GM18502 (cell line): ENCODE results near the gene SALL1.

Experiments used
- ATAC-seq: cut with Tn5 transposase; IDR thresholded peaks from one replicate; pipeline ENCODE4 v1.9.1; 2021; ENCODE audit warnings: mild to moderate bottlenecking; ENCODE audit not compliant: unreplicated experiment, poor library complexity

The SALL1 gene

DNA sequence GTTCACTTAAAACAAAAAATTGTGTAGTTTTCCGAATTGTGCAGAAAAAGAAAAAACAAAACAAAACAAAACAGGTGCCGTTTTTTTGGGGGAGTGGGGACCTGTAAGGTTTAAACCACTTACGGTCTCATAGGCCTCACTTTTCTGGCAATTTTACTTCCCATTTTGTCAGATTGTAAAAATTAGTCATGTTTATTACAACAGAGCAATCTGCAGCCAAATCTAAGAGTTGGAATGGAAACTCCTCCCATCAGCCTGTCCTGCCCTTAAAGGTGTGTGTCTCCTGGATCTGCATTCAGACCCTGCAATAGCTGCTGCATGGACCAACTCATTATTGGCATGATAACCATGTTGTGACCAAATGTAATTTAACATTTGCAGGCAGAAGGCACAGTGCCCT, 8.2 kb upstream of the SALL1 start:
- ATAC-seq, result no peak

DNA sequence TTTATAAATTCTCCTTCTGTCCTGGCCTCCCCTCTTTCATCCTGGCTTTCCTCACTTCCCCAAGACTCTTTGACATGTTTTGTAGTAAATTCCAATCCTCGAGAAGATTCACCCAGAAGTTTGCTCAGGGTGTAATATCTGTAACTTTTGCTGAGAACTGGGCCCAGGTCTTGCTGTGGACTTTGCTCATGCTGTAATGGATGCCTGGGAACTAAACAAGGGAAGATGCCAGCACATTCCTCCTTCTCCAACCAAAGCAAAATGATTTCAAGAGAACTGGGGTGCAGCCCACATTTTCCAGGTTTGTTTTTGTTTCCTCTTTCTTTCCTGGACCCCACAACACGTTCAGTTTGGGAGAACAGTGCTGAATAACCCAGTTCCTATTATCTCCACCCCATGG, 6.6 kb upstream of the SALL1 start:
- no peak for ATAC-seq

DNA sequence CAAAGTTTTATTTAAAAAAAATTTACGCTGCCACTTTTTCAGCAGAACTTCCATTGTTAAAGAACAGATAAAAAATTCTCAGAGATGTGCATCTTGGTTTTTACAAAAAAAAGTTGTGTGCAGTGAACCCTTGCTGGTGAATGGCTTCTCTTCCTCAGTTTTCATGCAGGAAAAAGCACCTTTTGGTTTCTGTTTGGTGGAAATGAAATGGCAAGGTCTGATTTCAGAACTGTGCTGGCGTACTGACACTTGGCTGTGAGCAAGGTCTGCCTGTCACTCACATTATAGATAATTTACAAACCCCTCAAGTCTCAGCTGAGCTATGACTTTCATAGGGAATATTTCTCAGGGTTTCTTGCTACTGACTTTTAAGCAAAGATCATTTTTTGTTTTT, 5.7 kb upstream of the SALL1 start:
- no peak for ATAC-seq

DNA sequence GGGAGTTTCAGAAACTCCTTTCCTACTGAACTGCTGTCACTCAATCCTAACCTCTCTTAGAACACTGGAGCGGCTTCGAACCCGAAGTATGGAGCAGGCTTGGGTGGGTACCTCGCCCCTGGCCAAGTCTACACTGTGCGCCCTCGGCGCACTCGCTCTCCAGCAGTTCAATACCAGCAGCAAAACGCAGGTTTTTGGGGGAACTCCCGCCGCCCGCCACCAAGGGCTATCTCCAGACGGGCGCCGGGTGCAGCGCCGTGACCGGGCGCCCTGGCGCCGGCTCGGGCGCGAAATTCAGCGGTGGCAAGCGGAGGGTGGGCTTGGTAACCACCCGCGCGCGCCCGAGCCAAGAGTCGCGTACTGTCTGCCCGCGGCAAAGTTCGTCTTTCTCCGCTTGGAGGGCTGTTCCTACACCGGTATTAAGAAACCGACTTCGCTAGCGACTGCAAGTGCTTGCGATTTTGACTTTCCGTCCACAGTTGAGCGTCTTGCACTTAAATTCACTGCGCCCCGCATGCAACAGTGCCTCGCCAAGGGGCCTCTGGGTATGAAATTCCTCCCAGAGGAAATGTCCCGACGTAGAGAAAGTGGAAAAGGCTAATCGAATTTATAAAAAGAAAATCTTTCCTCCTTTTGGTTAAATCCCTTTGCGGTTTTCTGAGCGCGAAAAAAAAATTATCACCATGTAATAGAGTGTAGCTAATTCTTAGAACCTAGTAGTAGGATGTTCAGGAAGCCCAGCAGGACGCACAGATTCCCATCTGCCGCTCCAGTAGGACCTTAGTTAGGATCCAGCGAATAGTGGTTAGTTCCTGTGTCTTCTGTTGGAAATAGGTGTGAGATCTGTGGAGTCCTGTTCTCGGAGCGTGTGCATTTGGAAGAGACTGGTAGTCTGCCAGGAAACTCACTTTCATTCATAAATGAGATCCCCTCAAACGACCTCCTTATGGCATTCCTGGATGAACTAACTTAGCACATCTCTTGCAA, 5.0 kb upstream of the SALL1 start:
- no peak for ATAC-seq

DNA sequence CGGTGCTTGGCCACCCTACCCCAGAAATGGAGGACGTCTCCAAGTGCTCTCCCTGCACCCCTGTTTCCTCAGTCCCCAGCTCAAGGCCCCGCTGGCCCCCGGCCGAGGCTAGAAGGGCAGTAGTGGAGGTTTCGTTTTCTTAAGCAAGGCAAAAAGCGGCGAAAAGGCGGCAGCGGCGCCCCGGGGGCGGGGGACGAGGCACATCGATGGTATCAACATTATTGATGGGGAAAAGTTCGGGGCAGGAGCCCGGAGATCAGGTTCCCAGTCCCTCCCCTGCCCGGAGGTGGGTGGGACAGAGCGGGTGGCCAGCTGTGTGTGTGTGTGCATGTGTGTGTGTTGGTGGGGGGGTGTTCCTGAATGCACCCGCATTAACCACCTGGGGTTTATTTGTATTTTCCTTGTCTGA, 4.1 kb upstream of the SALL1 start:
- ATAC-seq, result no peak

DNA sequence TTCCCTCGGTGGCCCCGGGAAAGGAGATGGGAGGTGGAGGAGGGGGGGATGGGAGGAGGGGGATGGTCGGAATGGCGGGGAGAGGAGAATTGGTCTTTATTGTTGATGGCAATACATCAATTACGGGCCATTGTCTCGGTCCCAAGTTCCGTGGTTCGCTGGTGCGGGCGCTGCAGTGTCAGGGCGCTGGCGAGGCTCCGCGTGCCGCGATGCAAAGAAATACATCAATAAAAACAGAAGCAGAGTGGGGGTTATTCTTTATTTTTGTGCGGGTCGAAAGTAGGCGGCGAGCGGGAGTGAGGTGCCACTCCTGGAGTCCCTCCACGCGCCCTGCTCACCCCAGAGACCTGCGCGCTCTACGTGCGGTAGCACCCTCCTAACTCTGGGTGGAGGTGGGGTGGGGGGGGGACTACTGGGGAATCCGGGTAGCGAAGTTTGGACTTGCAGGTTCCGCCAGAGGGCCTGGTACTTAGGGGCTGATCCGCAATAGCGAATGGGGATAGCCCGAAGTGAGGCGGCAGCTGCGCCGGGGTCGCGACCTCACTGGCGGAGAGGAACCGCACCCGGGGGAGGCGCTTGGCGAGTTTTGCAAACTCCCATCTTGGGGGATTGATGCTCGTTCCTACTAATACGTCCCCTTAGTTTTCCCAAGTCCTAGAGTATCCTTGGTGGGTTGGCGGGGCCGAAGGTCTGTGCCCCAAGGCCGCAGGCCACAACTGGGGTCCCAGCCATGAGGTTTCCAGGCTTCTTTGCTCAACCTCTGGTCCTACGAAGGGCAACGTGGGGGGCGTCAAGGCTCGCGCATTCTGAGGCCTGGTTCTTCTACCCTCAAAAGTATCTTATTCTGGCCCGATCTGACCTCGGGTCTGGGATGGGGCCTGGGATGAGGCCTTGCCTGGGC, 3.5 kb upstream of the SALL1 start:
- no peak for ATAC-seq

DNA sequence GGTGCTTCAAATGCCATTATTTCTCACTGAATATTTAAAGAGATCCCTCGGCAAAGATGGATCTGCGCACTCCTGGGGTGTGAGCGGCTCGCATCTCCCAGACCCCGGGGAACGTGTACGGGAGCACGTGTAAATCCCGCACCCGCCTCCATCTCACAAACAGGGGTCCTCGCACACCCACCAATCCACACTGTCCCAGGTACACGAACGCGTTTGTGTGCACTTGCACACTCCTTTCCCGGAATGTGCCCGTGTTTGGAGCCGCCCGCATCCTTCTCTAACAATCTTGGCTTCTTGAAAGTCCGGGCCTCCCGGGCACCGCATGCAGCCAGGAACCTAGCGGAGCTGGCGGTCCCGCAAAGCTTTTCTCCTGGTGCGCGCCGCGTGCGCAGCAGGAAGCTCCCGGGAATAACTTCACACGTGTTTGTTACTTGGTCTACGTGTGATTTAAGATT, 2.5 kb upstream of the SALL1 start:
- no peak for ATAC-seq

DNA sequence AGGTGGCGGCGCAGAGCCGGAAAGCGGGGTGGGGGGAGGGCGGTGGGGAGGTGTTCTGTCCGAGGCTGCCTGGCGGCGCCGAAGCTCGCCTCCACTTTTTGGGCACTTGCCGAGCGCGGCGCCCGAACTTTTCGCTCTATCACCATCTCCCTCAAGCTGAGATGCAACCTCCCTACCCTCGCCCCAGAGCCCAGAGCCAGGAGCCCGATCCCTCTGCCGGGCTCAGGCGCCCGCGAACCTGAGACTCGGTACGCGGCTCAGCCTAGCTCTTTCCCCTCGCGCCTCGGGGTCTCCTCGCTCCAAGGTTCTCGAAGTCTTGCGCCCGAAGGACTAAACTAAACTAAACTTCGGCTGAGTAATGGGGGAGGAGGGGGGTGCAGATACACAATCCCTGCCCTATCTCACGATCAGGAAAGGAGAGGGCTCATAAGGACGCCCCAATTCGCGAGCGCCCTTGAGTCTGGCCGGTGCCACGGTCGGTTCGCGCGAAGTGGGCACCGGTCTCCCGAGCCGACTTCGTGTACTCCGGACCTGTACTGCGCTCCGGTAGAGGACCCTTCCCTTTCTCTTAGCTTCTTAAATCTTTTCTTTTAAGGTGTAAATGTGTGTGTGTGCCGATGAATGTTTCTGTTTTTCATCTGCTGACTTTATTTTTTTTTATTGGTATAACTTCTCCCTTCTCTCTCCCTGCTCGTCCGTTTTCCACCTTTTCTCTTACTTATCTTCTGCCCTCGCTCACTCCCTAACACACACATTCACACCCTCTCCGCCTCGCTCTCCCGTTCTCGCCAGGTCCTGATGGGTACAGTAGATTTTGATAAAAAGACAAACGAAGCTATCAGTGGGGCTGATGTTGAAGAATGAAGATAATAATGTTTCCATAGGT, 1.9 kb upstream of the SALL1 start:
- ATAC-seq, result no peak

DNA sequence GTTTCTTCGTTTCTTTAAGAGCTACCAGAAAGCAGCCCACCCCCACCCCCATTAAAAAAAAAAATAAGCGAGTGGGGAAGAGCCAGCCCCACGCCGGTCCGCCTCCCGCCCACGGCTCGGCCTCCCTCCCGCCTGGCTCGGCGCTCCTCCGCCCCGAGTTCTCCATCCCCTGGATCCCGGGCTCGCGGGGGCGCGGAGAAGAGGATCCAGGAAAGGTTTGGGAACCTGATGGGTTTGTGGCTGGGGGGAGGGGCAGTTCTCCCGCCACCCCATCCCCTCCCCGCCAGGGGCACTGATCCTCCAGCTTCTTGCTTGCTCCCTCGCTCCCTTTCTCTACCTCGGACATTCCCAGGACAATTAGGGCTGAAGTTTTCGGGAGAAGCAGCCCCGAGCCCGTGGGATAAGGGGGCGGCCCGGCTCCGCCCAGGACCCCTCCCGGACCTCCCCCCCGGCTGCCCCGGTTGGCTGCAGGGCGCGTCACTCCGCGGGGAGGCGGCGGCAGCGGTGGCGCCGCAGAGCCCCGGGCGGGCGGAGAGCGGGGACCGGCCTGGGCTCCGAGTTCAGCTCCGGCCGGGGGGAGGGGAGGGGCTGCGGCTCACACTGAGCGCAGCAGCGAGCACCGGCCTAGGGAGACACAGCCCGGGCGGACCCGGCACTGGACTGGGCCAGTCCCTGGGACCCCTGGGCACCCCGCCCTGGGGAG, 1.0 kb upstream of the SALL1 start:
- no peak for ATAC-seq

DNA sequence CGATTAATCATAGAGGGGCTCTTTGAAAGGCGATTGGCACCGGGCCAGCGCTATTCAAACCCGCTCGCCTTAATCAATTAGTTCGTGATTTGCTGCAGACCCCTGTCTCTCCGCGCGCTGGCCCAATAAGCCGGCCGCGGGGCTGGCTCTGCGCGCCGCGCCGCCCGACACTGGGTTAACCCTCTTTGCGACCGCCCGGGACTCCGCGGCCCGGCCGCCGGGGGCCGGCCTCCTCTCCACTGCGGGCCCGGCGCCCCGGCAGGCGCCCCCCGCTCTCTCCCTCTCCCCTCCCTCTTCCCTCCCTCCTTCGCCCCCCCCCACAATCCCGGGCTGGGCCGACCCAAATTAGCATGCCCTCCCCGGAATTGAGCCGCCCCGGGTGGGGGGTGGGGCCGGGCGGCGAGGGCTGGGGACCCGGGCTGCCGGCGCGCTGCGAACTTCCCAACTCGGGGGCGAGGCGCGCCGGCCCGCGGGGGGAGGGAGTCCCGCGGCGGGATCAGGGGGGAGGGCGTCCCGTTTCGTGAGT, 428 bp upstream of the SALL1 start:
- no peak for ATAC-seq

DNA sequence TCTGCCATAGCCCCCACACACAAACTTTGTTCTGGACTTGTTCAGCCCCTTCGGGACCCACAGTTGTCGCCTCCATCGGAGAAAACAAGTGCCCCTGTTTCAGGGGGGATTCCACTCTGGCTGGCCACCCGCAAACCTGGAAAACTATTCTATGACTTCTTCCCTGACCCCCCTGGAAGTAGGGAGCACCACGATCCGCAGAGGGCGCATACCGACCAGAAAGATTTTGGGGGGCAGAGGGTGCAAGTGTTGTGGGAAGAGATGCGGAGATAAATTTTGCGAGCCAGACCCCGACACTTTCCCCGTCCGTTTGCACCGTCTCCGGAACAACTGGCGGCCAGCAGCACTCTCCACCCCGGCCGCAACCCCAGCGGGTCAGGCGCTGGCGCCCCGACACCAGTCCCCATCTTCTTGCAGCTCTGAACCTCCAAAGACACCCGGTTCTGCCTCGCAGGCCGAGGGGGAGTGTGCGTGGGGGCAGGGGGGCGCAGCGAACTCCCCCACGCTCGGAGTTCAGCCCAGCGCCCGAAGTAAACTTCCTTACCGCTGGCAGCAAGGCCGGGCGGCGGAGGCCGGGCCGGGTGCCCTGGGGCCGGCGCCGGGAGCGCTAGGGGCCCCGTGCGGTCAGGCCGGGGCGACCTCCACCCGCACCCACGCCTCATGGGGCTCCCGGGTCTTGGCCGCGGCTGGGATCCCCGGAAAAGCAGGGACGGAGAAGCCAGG, 744 bp downstream of the SALL1 start:
- ATAC-seq, result no peak

DNA sequence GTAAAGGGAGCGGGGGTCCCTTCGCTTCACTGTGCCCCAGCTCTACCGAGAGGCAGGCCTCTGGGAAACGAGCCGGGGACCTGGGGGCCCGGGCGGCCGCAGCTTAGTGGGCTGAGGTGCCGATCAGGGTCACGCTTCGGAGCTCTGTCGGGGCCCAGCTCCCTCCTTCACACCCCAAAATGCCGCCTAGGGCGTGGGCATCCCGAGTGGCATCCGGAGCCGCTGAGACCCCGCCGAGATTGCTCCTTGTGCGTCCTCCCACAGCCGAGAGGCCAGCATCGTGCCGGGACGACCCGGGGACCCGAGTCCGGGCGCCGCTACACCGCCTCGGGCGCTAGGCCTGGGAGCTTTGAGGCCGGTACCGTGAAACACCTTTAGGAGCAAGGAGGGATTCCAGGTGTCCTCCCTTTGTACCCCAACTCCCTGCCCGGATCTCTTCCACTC, 1.3 kb downstream of the SALL1 start:
- ATAC-seq, result no peak

DNA sequence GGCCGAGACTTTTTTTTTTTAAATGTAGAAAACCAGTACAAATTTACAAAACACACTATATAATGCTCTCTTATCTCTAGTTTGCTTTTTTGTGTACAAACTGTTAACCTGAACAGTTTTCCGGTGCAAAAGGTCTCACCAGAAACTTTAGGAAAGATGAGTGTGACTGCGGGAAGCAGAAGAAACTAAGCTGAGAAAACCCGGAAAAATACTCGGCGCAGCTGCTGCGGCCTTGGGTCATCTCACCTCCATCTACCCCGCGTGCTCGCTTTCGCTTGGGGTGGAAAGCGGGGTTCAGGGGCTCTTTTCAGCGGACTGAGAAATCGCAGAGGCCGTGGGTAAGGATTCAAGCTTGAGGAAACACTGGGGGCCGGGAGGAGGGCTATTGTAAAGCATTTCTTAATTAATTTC, 1.8 kb downstream of the SALL1 start:
- no peak for ATAC-seq

DNA sequence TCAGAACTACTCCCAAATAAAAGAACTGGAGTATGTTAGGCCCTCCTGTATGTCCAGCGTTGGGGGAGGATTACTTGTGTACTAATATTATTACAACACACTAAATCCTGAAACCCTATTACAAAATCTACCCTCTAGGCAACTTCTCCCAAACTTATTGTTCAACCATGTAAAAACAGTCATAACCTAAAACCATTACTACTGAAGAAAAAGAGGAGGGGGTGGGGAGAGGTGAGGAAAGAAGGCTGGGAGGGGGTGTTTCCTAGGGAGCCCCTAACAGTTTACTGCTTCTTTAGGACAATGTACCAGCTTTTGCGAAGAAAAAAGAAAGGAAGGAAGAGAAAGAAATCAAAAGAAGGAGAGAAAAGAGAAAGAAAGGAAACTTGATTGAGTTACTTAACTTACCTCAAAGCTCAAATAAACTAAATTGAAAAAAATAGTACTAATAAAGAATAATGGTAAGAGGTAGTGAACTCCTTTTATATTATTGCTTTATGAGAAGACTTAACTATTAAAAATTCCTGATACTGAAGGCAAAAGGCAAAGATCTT, 2.3 kb downstream of the SALL1 start:
- no peak for ATAC-seq

DNA sequence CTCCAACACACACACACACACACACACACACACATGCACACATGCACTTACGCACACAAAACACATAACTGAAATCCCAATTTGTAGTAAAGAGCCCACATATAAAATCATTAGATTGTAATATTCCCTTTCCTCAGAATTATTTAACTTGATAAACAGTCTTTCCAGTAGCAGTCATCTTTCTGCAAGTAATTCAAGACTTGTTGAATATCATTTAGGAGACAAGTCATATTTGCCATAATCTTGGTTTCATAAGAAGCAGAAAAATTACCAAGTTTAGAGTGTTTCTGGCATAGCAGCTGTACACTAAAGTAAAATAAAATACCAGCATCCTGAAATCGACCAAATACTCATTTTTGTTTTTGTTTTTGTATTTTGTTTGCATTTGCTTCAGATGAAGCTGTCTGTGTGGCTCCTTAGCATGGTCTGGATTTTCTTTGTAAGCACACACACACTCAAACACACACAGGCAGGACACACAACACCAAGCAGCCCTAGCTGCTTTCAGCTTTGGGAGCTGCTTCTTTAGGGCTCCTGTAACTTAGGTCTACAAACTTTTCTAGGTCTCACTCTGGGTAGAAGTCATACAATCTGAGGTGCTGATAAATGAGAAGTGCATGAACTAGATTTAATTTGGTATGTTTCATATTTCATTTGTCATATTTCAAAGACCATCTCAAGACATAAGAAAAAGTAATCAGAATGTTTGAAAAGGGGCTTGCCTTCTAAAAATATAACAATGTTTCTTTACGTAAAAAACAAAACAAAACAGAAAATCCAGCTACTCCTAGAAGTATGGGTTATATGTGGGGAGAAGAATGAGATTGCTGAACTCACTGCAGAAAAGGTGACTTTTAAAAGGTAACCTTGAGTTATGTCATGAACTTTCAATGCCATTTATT, 3.0 kb downstream of the SALL1 start:
- no peak for ATAC-seq

DNA sequence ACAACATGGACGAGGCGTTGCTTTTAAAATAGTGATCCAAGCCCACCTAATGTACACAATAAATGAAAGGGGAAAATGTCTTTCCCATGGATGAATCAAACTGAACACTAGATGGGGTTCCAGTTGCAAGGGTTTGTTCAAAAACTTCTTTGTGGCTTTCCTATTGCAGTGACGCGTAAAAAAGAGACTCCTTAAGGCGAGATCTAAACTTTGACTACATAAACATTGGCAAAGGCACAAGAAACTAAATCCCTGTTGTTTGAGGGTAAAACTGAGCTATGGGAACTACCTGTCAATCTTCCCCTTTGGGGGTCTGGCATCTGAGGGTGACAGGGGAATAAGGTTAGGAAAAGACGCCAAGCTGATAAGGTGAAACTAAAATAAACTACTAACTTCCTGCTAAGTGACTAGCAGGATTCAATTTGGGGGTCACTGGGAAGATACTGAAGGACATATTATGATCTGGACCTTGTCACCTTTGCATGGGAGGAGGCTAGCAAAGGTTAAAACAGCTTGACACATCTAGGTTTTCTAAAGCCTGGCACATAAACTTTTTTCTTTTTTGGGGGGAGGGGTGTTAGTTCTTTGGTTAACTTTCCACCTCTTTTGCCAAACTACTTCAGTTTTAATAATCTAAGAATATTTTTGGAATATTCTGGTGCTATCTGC, 4.7 kb downstream of the SALL1 start:
- no peak for ATAC-seq

DNA sequence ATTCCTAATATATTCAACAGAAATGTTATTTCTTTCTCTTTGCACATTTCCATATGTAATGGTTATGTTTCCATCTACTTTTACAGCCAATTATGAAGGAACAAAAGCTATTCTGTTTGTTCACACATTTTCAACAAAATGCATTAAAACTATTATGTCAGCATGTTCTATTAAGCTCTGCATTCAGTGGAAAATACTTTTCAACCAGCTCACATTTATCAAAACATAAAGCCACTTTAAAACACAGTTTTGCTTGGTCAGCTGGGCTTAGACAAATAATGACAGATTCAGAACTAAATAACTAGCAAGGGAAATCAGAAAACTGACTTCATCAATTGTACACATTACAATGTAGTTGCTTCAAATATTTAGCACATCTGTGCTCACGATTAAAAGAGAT, 6.9 kb downstream of the SALL1 start:
- ATAC-seq, result no peak
